OCI-LY7 (cell line): ENCODE data around the gene CCDC110. TPM values are rescaled to one million over a fixed set of nuclear protein-coding genes. Genes with fewer than 3 reads are reported as not detected.

Experiments used
- BruUV-seq: library from RNA; stranded (reverse); fragments of 400-500 nt; replicated peaks from 2 replicates; lab custom pipeline; 2021; lab: Mats Ljungman, UMichigan
- CTCF ChIA-PET: fragments of 300-600 bp; sonication (Branson Sonifier 250); formaldehyde crosslinking; loops from one replicate; lab custom pipeline; 2022; ENCODE audit warnings: antibody characterized with exemption; ENCODE audit not compliant: unreplicated experiment; lab: Charles Lee
- POLR2A ChIA-PET: fragments of 300-600 bp; sonication (Branson Sonifier 250); formaldehyde crosslinking; loops from one replicate; lab custom pipeline; 2022; ENCODE audit warnings: antibody characterized with exemption; lab: Charles Lee
- DNase-seq: peaks from one replicate; pipeline ENCODE4 v3.0.0-alpha.2; 2015; ENCODE audit warnings: low spot score
- H2AFZ ChIP-seq: fragments of 200-600 bp; sonication (generic), shearing (Covaris generic); 2 replicates; pipeline ENCODE4 v1.6.1; 2014; ENCODE audit warnings: mild to moderate bottlenecking, antibody characterized with exemption, low read length, moderate library complexity
- H3K27ac ChIP-seq: fragments of 200-600 bp; sonication (generic); 2 replicates; pipeline ENCODE4 v1.5.1; 2014; ENCODE audit warnings: mixed run types, low read depth, mild to moderate bottlenecking, moderate library complexity, low read length, inconsistent platforms; ENCODE audit not compliant: poor library complexity, severe bottlenecking
- H3K36me3 ChIP-seq: fragments of 200-600 bp; sonication (generic); 2 replicates; pipeline ENCODE4 v1.6.1; 2014; ENCODE audit warnings: mild to moderate bottlenecking, antibody characterized with exemption, low read length, moderate library complexity, mixed read lengths; ENCODE audit not compliant: insufficient read depth
- H3K4me1 ChIP-seq: fragments of 200-600 bp; sonication (generic); 2 replicates; pipeline ENCODE4 v1.5.1; 2014; ENCODE audit warnings: mild to moderate bottlenecking, low read length; ENCODE audit not compliant: insufficient read depth, poor library complexity, severe bottlenecking
- H3K4me2 ChIP-seq: fragments of 200-600 bp; sonication (generic); 2 replicates; pipeline ENCODE4 v1.6.1; 2014; ENCODE audit warnings: mild to moderate bottlenecking, low read length
- H3K4me3 ChIP-seq: fragments of 200-600 bp; sonication (generic); 2 replicates; pipeline ENCODE4 v1.5.1; 2014; ENCODE audit warnings: mild to moderate bottlenecking, low read depth, low read length; ENCODE audit not compliant: poor library complexity, severe bottlenecking
- H3K79me2 ChIP-seq: fragments of 200-600 bp; sonication (generic); 2 replicates; pipeline ENCODE4 v1.6.1; 2016; ENCODE audit warnings: low read depth, mild to moderate bottlenecking, low read length, moderate library complexity, mixed read lengths; ENCODE audit not compliant: insufficient read depth
- H3K9me2 ChIP-seq: fragments of 200-600 bp; sonication (generic); 2 replicates; pipeline ENCODE4 v1.6.1; 2016; ENCODE audit warnings: mild to moderate bottlenecking, low read length, mixed read lengths; ENCODE audit not compliant: insufficient read depth
- H3K9me3 ChIP-seq: fragments of 200-600 bp; sonication (generic); 2 replicates; pipeline ENCODE4 v1.6.1; 2014; ENCODE audit warnings: mild to moderate bottlenecking, mixed run types, low read length, mixed read lengths
- H4K20me1 ChIP-seq: fragments of 200-600 bp; sonication (generic); 2 replicates; pipeline ENCODE4 v1.6.1; 2014; ENCODE audit warnings: mild to moderate bottlenecking, antibody characterized with exemption, low read length, moderate library complexity, mixed read lengths; ENCODE audit not compliant: insufficient read depth
- CTCF ChIP-seq: fragments of 200-600 bp; sonication (generic); conservative IDR thresholded peaks from 2 replicates; pipeline ENCODE4 v1.5.1; 2014; ENCODE audit warnings: mild to moderate bottlenecking, antibody characterized with exemption, low read length, moderate library complexity, mixed read lengths
- EZH2phosphoT487 ChIP-seq: fragments of 200-600 bp; sonication (generic); IDR thresholded peaks from 2 replicates; pipeline ENCODE4 v1.6.1; 2018; ENCODE audit warnings: low read depth, borderline replicate concordance, mild to moderate bottlenecking, mixed run types, antibody characterized with exemption, low read length, moderate library complexity, mixed read lengths
- intact Hi-C: fragments of 100-400 bp; cut with micrococcal nuclease; formaldehyde crosslinking; loops from one replicate; pipeline ENCODE4 v1.10.0; 2022; ENCODE audit not compliant: unreplicated experiment
- total RNA-seq, 2 experiments: library from RNA; depleted of rRNA in 1 of 2; stranded (reverse); fragments of >200 nt in 1 of 2; shearing (Covaris generic) in 1 of 2; gene quantifications; 2 replicates each; pipeline ENCODE4 v1.2.3, GENCODE V29; 2014 to 2022

The CCDC110 gene
- total RNA-seq, 2 experiments from 2014 or later: 1.7 to 12.0 TPM

DNA sequence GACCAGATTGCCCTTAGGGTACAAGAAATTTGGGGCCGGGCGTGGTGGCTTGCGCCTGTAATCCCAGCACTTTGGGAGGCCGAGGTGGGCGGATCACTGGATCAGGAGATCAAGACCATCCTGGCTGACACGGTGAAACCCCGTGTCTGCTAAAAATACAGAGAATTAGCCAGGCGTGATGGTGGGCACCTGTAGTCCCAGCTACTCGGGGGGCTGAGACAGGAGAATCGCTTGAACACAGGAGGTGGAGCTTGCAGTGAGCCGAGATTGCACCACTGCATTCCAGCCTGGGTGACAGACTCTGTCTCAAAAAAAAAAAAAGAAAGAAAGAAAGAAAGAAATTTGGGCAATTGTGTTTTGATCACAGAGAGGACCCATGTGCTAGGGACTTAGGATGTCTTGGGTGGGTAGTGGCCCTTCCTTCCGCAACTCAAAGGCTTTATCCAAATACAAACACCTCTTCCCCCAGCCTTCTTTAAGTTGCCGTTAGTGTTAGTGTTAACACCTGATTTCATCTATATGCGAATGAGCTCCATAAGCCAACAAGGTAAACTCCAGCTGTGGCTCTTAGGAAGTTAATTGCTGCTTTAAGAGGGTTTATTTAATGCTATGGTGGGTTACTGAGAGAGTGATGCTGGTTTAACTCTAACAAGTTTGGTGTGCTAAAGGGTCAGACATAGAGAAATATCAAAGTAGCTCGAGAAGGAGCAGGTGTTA lies 8.6 kb upstream of the CCDC110 start:
- no TSS peak for BruUV-seq
- POLR2A ChIA-PET: interaction anchor here (0.6 to 10.9 kb wide), 33 partner anchors 7 to 1934 kb away, joined by 3 to 142 read pairs (median 4); partner anchors contain the start of genes ANKRD37, CCDC110, CYP4V2 and LRP2BP
- Histone ChIP-seq H3K9me3 (no peaks in the 10 kb centered on the region), H3K4me3 (peak overlapping the region; percentile 69), H3K9me2 (no peaks in the 10 kb centered on the region), H3K4me2 (peak overlapping the region; percentile 85), H3K79me2 (peaks cover 18% of the 10 kb centered on the region), H3K36me3 (peaks cover 5% of the 10 kb centered on the region; the same call in 1 of the 2 replicates), H2AFZ (peak overlapping the region; percentile 70), H3K4me1 (peaks cover 57% of the 10 kb centered on the region), H3K27ac (peak overlapping the region; percentile 95), H4K20me1 (no peaks in the 10 kb centered on the region)
- peak; percentile 69 for DNase-seq
- CTCF ChIA-PET: interaction anchor here (0.7 to 4.5 kb wide), 4 partner anchors 9 to 109 kb away, joined by 3 to 19 read pairs (median 3); partner anchors contain the start of gene CCDC110
- TF ChIP-seq CTCF (no peak), EZH2phosphoT487 (no peak)
- intact Hi-C loops: loop anchor here (1.0 to 2.0 kb wide), 2 partner anchors 9 to 331 kb away; partner anchors contain the start of gene CCDC110

- Histone ChIP-seq H3K9me2 (no peaks in the 10 kb centered on the region), H3K4me1 (peaks cover 58% of the 10 kb centered on the region), H3K4me2 (peak overlapping the region; percentile 85), H3K9me3 (no peaks in the 10 kb centered on the region), H3K36me3 (peaks cover 5% of the 10 kb centered on the region; the same call in 1 of the 2 replicates), H3K27ac (peak overlapping the region; percentile 95), H3K4me3 (peak overlapping the region; percentile 69), H3K79me2 (peaks cover 18% of the 10 kb centered on the region), H2AFZ (peak overlapping the region; percentile 70), H4K20me1 (no peaks in the 10 kb centered on the region)
- DNase-seq: peak; percentile 79
- intact Hi-C loops: loop anchor here (1.0 to 10.0 kb wide), 2 partner anchors 108 to 655 kb away; partner anchors contain the start of gene ACSL1
- POLR2A ChIA-PET: interaction anchor here (0.6 to 10.9 kb wide), 23 partner anchors 10 to 1935 kb away, joined by 3 to 142 read pairs (median 4); partner anchors contain the start of genes CYP4V2 and LRP2BP
- CTCF ChIA-PET: interaction anchor here (0.6 to 4.5 kb wide), 5 partner anchors 8 to 591 kb away, joined by 3 to 19 read pairs (median 3); partner anchors contain the start of gene CCDC110
- BruUV-seq: no TSS peak
- TF ChIP-seq EZH2phosphoT487 (no peak), CTCF (no peak)
These were observed 8.0 kb upstream of the CCDC110 start for GRCh38 chr4:185479507-185479971.
